Immature natural killer cell (primary cell): ENCODE measurements around the gene MUTYH. TPM values are rescaled to one million over a fixed set of nuclear protein-coding genes. Genes with fewer than 3 reads are reported as not detected.
"Not testable (repeated sequence)": the region's sequence is repeated elsewhere in the genome, so short reads cannot be mapped to it uniquely, and the experiment has no call there.

ENCODE experiments used
- DNase-seq, 3 donors: peaks; one replicate each; pipeline ENCODE4 v3.0.0; 2022; ENCODE audit warnings: mixed read lengths in 1 of 3
- H3K27ac Mint-ChIP-seq, 6 donors: one replicate each; pipeline ENCODE4 v1.8.0; 2020; ENCODE audit warnings: mixed read lengths in 6 of 6, mild to moderate bottlenecking in 5 of 6, inconsistent platforms in 4 of 6, moderate library complexity in 3 of 6
- H3K27me3 Mint-ChIP-seq, 3 donors: one replicate each; pipeline ENCODE4 v1.8.0; 2020 to 2021; ENCODE audit warnings: low read depth in 3 of 3, mild to moderate bottlenecking in 3 of 3, mixed read lengths in 3 of 3, moderate library complexity in 3 of 3, inconsistent platforms in 1 of 3
- H3K36me3 Mint-ChIP-seq, 3 donors: one replicate each; pipeline ENCODE4 v1.8.0; 2020; ENCODE audit warnings: mixed read lengths in 3 of 3, inconsistent platforms in 2 of 3, mild to moderate bottlenecking in 2 of 3
- H3K4me1 Mint-ChIP-seq, 2 donors: one replicate each; pipeline ENCODE4 v1.8.0; 2020; ENCODE audit warnings: inconsistent platforms in 2 of 2, mild to moderate bottlenecking in 2 of 2, mixed read lengths in 2 of 2, moderate library complexity in 1 of 2
- H3K4me3 Mint-ChIP-seq, 5 donors: one replicate each; pipeline ENCODE4 v1.8.0; 2020; ENCODE audit warnings: mild to moderate bottlenecking in 5 of 5, mixed read lengths in 5 of 5, inconsistent platforms in 3 of 5, moderate library complexity in 3 of 5
- H3K9me3 Mint-ChIP-seq, 6 donors: one replicate each; pipeline ENCODE4 v1.8.0; 2020; ENCODE audit warnings: mild to moderate bottlenecking in 6 of 6, mixed read lengths in 6 of 6, inconsistent platforms in 4 of 6, moderate library complexity in 3 of 6
- polyA plus RNA-seq, 3 donors: library from polyadenylated mRNA; unstranded; fragments of 300-500 nt; fragmentation: Illumina TruSeq; gene quantifications; one replicate each; pipeline ENCODE4 v1.2.3, GENCODE V29; 2021

The MUTYH gene
- polyA plus RNA-seq, 3 donors from 2014 or later: 9.5 to 13.9 (median 11.3) TPM

DNA sequence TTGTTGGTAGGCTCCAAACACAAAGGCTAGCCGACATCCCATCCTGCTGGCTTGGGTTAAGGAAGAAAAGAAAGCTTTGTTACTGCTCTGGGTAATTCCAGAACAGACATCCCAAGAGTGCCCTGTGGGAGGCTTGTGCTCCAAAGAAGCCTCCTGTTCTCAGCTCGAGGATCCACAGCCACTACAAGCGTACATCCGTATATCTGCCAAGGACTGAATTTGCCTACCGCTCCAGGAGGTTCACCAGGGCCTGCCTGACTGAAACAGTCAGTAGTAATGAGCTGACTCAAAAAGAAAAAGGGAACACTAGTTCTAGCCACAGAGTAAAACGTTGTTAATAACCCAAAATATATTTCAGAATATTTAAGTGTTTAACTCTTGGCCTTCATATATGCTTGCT lies 24.8 kb upstream of the MUTYH start:
- Mint-ChIP-seq H3K9me3 (no peaks in the 10 kb centered on the region), H3K27me3 (no peaks in the 10 kb centered on the region), H3K4me3 (no peak overlapping the region), H3K27ac (no peak overlapping the region), H3K36me3 (no peaks in the 10 kb centered on the region), H3K4me1 (peaks cover under 1 to 2% of the 10 kb centered on the region in 2 donors)
- no peak for DNase-seq

DNA sequence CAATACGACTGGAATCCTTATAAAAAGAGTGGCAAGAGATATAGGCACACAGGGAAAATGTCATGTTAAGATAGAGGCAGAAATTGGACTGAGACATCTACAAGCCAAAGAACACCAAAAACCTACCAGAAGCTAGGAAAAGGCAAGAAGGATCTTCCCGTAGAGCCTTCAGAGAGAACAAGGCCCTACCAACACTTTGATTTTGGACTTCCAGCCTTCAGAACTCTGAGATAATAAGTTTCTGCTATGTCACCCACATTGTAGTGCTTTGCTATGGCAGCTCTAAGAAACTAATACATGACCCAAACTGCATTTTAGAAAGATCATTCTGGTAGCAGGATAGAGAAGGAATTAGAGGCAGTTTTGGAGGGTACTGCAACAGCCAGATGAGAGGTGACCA lies 24.1 kb upstream of the MUTYH start:
- H3K27me3 Mint-ChIP-seq: no peaks in the 10 kb centered on the region

DNA sequence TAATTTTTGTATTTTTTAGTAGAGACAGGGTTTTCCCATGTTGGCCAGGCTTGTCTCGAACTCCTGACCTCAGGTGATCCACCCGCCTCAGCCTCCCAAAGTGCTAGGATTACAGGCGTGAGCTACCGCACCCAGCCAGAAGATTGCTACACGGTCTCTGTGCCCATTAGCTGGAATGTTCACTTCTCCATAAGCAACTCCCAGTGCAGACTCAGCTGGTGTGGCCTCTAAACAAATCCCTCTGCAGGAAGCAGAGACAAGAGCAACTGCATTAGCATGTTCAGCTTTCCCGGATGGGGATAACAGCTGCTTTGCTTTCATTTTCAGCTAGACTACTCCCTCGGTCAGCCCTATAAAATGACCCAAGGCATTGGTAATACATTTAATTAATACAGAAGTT lies 20.7 kb upstream of the MUTYH start:
- H3K4me3 Mint-ChIP-seq: peak overlapping the region in 1 of 5 donors; percentile 15
- not testable (repeated sequence) for H3K27me3 Mint-ChIP-seq, DNase-seq, H3K36me3 Mint-ChIP-seq, H3K4me1 Mint-ChIP-seq, H3K27ac Mint-ChIP-seq, H3K9me3 Mint-ChIP-seq

More for the DNA sequence above, 24.1 kb upstream of the MUTYH start:
- H3K36me3 Mint-ChIP-seq: no peaks in the 10 kb centered on the region
- H3K9me3 Mint-ChIP-seq: no peaks in the 10 kb centered on the region
- H3K4me1 Mint-ChIP-seq: peaks cover 3 to 8% of the 10 kb centered on the region in 2 donors
- no peak overlapping the region for H3K4me3 Mint-ChIP-seq
- no peak for DNase-seq
- H3K27ac Mint-ChIP-seq: no peak overlapping the region

DNA sequence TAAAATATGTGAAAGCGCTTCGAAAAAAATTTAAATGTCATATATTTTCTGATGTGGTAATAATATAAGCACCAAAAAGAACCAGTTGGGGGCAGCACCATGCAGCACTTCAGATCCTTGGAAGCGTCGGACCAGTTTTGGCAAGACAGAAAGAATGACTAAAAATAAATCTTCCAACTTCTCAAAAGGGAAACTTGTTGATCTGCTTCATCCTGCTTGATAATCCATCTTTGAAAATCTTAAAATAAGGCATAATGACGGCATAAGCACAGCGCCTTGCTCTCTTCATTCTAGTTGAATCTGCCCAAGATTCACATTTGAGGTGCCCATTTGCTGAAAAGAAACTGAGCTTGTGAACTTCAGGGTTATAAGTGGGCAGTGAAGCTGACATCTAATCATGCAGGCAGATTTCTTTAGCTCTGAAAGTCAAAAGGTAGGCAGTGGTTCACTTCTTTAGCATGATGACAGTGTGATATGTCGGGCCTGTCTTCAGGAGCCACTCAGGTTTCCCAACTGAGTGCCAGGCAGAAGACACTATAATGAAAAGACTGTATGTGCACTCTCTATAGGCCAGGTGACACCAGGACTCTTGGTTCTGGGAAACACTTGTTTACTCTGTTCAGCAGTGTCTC lies 19.8 kb upstream of the MUTYH start:
- H3K36me3 Mint-ChIP-seq: peaks cover 0 to 3% (median 0%) of the 10 kb centered on the region in 3 donors
- peaks cover 3 to 8% of the 10 kb centered on the region in 2 donors for H3K4me1 Mint-ChIP-seq
- no peak overlapping the region for H3K4me3 Mint-ChIP-seq
- H3K27me3 Mint-ChIP-seq: no peaks in the 10 kb centered on the region
- no peak overlapping the region for H3K27ac Mint-ChIP-seq
- DNase-seq: peak; percentile 27 to 49 (median 33)
- no peaks in the 10 kb centered on the region for H3K9me3 Mint-ChIP-seq

DNA sequence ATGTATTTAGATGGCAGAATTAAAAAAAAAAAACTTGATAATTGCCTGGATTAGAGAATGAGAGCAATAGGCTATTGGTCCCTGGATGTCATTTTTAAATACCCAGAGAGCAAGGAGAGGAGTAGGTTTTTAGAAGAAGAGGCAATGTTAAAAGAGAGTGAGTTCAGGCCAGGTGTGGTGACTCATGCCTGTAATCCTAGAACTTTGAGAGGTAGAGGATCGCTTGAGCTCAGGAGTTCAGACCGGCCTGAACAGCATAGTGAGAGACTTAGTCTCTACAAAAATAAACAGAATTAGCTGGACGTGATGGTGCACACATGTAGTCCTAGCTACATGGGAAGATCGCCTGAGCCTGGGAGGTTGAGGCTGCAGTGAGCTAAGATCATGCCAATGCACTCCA lies 15.9 kb upstream of the MUTYH start:
- no peak overlapping the region for H3K4me3 Mint-ChIP-seq
- no peak overlapping the region for H3K27ac Mint-ChIP-seq
- H3K27me3 Mint-ChIP-seq: no peaks in the 10 kb centered on the region
- no peaks in the 10 kb centered on the region for H3K9me3 Mint-ChIP-seq
- peaks cover 5 to 8% of the 10 kb centered on the region in 2 donors for H3K4me1 Mint-ChIP-seq
- no peak for DNase-seq
- peaks cover 0 to 3% (median 0%) of the 10 kb centered on the region in 3 donors for H3K36me3 Mint-ChIP-seq

DNA sequence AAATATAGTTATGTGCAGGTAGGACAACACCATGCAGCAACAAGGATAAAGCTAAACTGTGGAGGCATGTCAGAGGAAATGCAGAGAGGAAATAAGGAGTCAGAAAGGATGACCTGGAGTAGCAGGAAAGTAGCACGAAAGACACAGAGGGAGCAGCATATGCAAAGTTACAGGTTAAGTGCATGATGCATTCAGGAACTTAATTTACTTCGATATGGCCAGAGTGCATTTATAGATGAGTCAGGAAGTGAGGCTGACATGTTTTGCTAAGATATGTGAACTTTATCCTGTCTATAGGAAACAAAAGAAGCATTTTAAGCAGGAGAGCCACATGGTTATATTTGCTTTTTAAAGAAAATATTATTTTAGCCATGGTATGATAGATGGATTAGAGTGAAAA lies 15.4 kb upstream of the MUTYH start:
- no peak for DNase-seq
- Mint-ChIP-seq H3K4me3 (no peak overlapping the region), H3K36me3 (peaks cover 0 to 3% (median 0%) of the 10 kb centered on the region in 3 donors), H3K4me1 (peaks cover 5 to 8% of the 10 kb centered on the region in 2 donors), H3K27ac (peak overlapping the region in 1 of 6 donors; percentile 17), H3K9me3 (no peaks in the 10 kb centered on the region), H3K27me3 (no peaks in the 10 kb centered on the region)

DNA sequence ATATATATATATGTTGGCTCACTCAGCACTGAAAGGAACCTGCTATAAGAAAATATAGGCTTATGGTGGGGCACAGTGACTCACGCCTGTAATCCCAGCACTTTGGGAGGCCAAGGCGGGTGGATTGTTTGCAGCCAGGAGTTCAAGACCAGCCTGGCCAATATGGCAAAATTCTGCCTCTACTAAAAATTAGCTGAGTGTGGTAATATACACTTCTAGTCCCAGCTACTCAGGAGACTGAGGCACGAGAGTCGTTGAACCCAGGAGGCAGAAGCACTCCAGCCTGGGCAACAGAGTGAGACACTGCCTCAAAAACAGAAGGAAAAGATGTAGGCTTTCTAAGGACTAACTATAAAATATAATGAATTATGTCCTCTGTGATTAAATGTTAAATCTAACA lies 14.6 kb upstream of the MUTYH start:
- Mint-ChIP-seq H3K36me3 (peaks cover 0 to 3% (median 0%) of the 10 kb centered on the region in 3 donors), H3K4me3 (no peak overlapping the region), H3K27me3 (no peaks in the 10 kb centered on the region), H3K4me1 (peaks cover 2 to 4% of the 10 kb centered on the region in 2 donors), H3K27ac (no peak overlapping the region), H3K9me3 (no peaks in the 10 kb centered on the region)
- no peak for DNase-seq

DNA sequence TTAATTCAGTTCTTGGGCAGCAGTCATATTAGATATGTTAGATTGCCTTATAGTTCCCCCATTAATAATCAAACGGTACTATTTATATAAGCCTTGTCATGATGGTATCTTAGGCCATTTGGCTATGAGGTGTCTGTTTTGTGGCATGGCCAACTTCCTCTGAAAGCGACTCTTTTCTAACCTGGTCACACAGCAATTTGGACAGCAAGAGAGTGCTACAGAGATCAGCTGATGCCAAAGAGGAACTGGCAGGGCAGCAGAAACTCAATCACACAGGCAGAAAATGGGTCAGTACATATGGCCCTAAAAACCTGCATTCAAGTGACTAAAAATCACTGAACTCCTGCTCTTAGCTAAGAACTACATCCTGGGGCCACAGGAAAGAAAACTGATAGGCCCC lies 13.4 kb upstream of the MUTYH start:
- peaks cover 0 to 2% of the 10 kb centered on the region in 2 donors for H3K4me1 Mint-ChIP-seq
- no peak overlapping the region for H3K4me3 Mint-ChIP-seq
- H3K27ac Mint-ChIP-seq: peak overlapping the region in 1 of 6 donors; percentile 35

DNA sequence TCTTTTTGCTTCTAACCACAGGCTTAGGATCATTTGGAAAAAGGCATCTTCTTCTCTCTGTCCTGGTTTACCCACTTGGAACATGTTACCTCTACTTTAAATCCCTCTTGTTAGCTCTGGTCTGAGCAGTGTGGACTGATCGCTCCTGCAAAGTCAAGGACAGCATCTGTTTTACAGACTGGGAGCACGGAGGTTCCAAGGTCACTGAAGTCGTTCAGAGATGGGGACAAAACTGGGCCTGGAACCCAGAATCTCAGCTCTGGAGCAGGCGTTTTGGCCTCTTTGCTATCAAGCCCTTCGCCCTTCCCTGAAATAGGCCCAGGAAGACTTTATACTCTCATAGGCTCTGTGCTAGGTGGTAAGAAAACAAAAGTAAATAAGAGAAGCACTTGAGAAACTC lies 11.3 kb upstream of the MUTYH start:
- DNase-seq: no peak
- H3K27ac Mint-ChIP-seq: no peak overlapping the region
- H3K27me3 Mint-ChIP-seq: no peaks in the 10 kb centered on the region
- no peak overlapping the region for H3K4me3 Mint-ChIP-seq
- H3K9me3 Mint-ChIP-seq: no peaks in the 10 kb centered on the region
- peaks cover 0 to 2% of the 10 kb centered on the region in 2 donors for H3K4me1 Mint-ChIP-seq
- no peaks in the 10 kb centered on the region for H3K36me3 Mint-ChIP-seq

More for the DNA sequence above, 13.4 kb upstream of the MUTYH start:
- H3K9me3 Mint-ChIP-seq: no peaks in the 10 kb centered on the region
- DNase-seq: no peak
- no peaks in the 10 kb centered on the region for H3K27me3 Mint-ChIP-seq
- H3K36me3 Mint-ChIP-seq: peaks cover 0 to 3% (median 0%) of the 10 kb centered on the region in 3 donors

DNA sequence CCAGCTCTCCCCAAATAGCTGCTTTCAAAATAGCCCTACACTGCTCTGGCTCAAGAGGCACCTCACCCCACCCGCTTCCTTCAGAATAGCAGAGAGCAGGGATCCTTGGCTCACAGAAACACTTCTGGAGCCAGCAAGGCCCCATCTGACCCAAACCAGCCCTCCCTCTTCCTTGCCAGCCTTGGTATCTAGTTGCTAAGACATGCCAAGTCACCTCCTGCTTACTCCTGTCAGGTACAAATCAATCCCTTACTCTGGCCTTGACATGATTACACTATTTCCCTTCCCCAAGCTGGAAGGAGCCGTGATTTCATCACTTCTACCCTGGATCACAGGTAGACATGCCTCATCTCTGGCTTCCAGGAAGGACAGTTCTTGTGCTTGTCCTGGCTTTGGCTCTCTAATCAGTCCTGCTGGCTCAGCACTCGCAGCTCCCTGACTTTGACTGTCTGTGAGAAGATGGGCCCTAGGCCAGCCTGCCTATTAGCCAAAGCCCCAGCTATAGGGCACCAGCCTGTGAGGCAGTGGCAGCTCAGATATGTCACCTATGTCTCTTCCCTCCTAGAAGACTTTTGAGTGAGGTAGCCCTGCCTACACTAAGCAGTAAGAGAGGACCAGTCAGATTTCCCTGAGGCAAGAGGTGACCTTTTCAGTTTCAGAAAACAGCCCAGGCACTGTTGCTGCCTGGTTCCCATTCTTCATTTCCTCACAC lies 8.9 kb upstream of the MUTYH start:
- Mint-ChIP-seq H3K4me3 (no peak overlapping the region), H3K36me3 (peaks cover 0 to 2% (median 0%) of the 10 kb centered on the region in 3 donors), H3K4me1 (peaks cover 0 to 2% of the 10 kb centered on the region in 2 donors), H3K9me3 (no peaks in the 10 kb centered on the region), H3K27me3 (no peaks in the 10 kb centered on the region), H3K27ac (no peak overlapping the region)
- no peak for DNase-seq

DNA sequence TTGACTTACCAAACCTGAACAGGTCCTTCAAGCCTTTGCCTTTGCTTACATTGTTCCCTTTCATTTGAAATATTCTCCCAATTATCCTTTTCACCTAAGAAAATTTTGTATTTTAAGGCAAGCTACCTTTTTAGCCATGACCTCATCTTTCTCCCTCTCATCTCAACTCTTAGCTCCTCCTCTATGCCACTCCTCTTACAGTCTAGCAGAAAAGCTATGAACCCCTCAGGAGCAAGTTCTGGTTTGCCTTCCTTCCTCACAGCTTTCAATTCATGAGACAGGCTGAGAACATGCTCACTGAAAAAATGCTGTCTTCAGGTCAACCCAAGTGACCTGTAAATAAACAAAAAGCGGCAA lies 8.3 kb upstream of the MUTYH start:
- no peak for DNase-seq
- H3K27ac Mint-ChIP-seq: peak overlapping the region in 2 of 6 donors; percentile 14 to 74
- peaks cover 0 to 5% (median 0%) of the 10 kb centered on the region in 3 donors for H3K36me3 Mint-ChIP-seq
- no peak overlapping the region for H3K4me3 Mint-ChIP-seq
- H3K4me1 Mint-ChIP-seq: peaks cover 0 to 2% of the 10 kb centered on the region in 2 donors
- no peaks in the 10 kb centered on the region for H3K9me3 Mint-ChIP-seq
- H3K27me3 Mint-ChIP-seq: no peaks in the 10 kb centered on the region

DNA sequence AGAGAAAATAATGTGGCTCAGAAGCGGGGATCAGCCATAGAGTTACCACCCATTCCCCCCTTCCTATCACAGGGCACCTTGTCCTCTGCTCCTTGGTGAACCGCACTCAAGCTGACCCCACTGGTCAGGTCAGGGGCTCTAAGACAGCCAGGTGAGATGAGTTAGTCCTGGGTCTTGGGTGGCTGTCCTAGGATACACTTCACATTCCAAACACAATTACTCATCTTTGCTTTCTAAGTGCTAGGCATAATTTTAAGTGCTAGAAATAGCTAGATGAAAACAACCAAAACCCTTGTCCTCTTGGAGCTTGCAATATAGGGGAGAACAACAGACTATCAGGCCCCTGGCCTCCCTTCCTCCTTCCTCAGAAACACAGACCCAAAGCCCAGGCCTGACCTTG lies 7.8 kb upstream of the MUTYH start:
- peaks cover 0 to 8% (median 0%) of the 10 kb centered on the region in 3 donors for H3K36me3 Mint-ChIP-seq
- no peaks in the 10 kb centered on the region for H3K4me1 Mint-ChIP-seq
- H3K4me3 Mint-ChIP-seq: no peak overlapping the region
- peak overlapping the region in 1 of 6 donors; percentile 74 for H3K27ac Mint-ChIP-seq
- H3K27me3 Mint-ChIP-seq: no peaks in the 10 kb centered on the region
- H3K9me3 Mint-ChIP-seq: no peaks in the 10 kb centered on the region
- DNase-seq: no peak

DNA sequence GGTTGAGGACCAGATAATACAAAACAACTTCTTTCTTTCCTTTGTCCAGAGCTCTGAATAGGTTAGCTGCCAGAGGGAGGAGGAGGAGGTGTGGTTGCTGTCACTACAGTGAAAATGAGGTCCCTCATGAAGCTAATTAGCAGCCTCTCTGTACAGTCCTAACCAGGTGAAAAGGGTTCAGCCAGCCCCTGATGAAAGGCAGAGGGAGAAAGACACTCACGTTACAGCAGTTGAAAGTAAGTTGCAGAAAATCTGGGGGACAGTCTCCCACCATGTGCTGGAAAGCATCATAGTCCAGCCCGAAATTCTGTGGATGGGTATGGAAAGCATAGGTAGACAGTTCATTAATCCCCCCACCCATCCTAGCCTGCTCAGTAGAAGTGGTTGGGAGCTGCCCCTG lies 6.2 kb upstream of the MUTYH start:
- Mint-ChIP-seq H3K36me3 (peaks cover 0 to 12% (median 0%) of the 10 kb centered on the region in 3 donors), H3K4me3 (no peak overlapping the region)
- DNase-seq: no peak

DNA sequence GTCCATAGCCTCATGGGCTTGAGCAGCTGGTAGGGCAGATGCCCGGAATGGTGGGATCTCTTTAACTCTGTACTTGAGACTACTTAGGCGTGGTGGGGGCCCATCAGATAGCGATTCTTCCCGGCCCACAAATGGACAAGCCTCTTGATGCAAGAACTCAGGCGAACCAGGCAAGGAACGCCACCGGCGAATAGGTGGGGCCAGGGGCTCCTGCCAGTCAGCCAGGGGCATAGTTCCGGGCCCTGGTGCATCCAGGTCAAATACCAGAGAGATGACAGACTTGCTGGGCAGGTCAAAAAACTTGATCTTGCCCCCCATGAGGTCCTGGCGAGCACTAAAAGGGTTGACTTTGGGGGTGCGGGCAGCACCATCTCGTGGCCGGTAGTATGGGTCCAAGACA lies 4.8 kb upstream of the MUTYH start:
- Mint-ChIP-seq H3K27me3 (peaks cover 0 to 3% (median under 1%) of the 10 kb centered on the region in 3 donors), H3K9me3 (no peaks in the 10 kb centered on the region), H3K27ac (no peak overlapping the region), H3K36me3 (peaks cover 0 to 12% (median 0%) of the 10 kb centered on the region in 3 donors), H3K4me1 (peaks cover 22 to 26% of the 10 kb centered on the region in 2 donors), H3K4me3 (no peak overlapping the region)
- no peak for DNase-seq

More for the DNA sequence above, 6.2 kb upstream of the MUTYH start:
- Mint-ChIP-seq H3K27me3 (no peaks in the 10 kb centered on the region), H3K27ac (peak overlapping the region in 2 of 6 donors; percentile 5 to 46), H3K9me3 (no peaks in the 10 kb centered on the region), H3K4me1 (peaks cover 9 to 12% of the 10 kb centered on the region in 2 donors)
